IPS DF 19.7 (cell line): ENCODE results near the gene TEX22.
"Not testable (repeated sequence)": the region's sequence is repeated elsewhere in the genome, so short reads cannot be mapped to it uniquely, and the experiment has no call there.

Experiments
- DNase-seq: peaks from one replicate; pipeline ENCODE4 v3.0.0-alpha.2; 2013; ENCODE audit warnings: low read depth, low spot score

TEX22 gene

GRCh38 chr14:105398044-105398725 lies at the start of gene TEX22:
TEX22 (plus strand) TSS chr14:105398538; CDS start chr14:105399341, 803 bp downstream.
- DNase-seq = no peak

- no peak for DNase-seq
These were observed 49.2 kb upstream of the TEX22 start for GRCh38 chr14:105348945-105349699.

GRCh38 chr14:105349992-105350391 lies 48.3 kb upstream of the TEX22 start:
- DNase-seq = no peak

GRCh38 chr14:105350450-105351244 lies 47.7 kb upstream of the TEX22 start:
- DNase-seq = no peak

- DNase-seq = no peak
These were observed 46.9 kb upstream of the TEX22 start for GRCh38 chr14:105351410-105351809.

- DNase-seq = peak; percentile 42
These were observed 46.2 kb upstream of the TEX22 start for GRCh38 chr14:105351920-105352851.

- DNase-seq = no peak
These were observed 45.2 kb upstream of the TEX22 start for GRCh38 chr14:105353136-105353535.

GRCh38 chr14:105354541-105354940 lies 43.8 kb upstream of the TEX22 start:
- no peak for DNase-seq

- DNase-seq = no peak
These were observed 43.2 kb upstream of the TEX22 start for GRCh38 chr14:105355049-105355575.

GRCh38 chr14:105355850-105356604 lies 42.3 kb upstream of the TEX22 start:
- no peak for DNase-seq

GRCh38 chr14:105356927-105357326 lies 41.4 kb upstream of the TEX22 start:
- DNase-seq = no peak

GRCh38 chr14:105357626-105358025 lies 40.7 kb upstream of the TEX22 start:
- DNase-seq = no peak

- DNase-seq = no peak
These were observed 40.0 kb upstream of the TEX22 start for GRCh38 chr14:105358140-105358846.

GRCh38 chr14:105358943-105359342 lies 39.4 kb upstream of the TEX22 start:
- no peak for DNase-seq

- not testable (repeated sequence) for DNase-seq
These were observed 36.9 kb upstream of the TEX22 start for GRCh38 chr14:105361412-105361811.

- no peak for DNase-seq
These were observed 34.3 kb upstream of the TEX22 start for GRCh38 chr14:105363847-105364708.

- DNase-seq = no peak
These were observed 33.2 kb upstream of the TEX22 start for GRCh38 chr14:105365101-105365500.

- DNase-seq = no peak
These were observed 32.7 kb upstream of the TEX22 start for GRCh38 chr14:105365681-105366080.
